HCT116 (cell line): ENCODE data around the gene NPW. TPM values are rescaled to one million over a fixed set of nuclear protein-coding genes. Genes with fewer than 3 reads are reported as not detected.

Source experiments
- ATAC-seq: fragments of 200-7000 bp; cut with Tn5 transposase; 2 replicates; pipeline ENCODE4 v1.9.1; 2020; ENCODE audit warnings: mild to moderate bottlenecking, moderate library complexity
- BruUV-seq: library from RNA; stranded (reverse); fragments of 400-500 nt; replicated peaks from 2 replicates; lab custom pipeline; 2021; lab: Mats Ljungman, UMichigan
- CTCF ChIA-PET: fragments of 300-600 bp; sonication (Branson Sonifier 250); formaldehyde crosslinking; loops from one replicate; lab custom pipeline; 2021; ENCODE audit warnings: antibody characterized with exemption; lab: Charles Lee
- POLR2A ChIA-PET: fragments of 300-600, 350-600 bp; sonication (Branson Sonifier 250); formaldehyde crosslinking; loops from one replicate; lab custom pipeline; 2021; ENCODE audit warnings: antibody characterized with exemption; lab: Charles Lee
- RAD21 ChIA-PET, 2 experiments: fragments of 300-600 bp; sonication (Branson Sonifier 250); formaldehyde crosslinking; loops; one replicate each; lab custom pipeline; 2023; ENCODE audit warnings: low total read pairs in 2 of 2; ENCODE audit not compliant: uncharacterized antibody in 2 of 2, unreplicated experiment in 2 of 2, low non-redundant PET in 1 of 2; lab: Charles Lee
- DNase-seq: peaks from one replicate; pipeline ENCODE4 v3.0.0-alpha.2; 2010; ENCODE audit warnings: low read depth, low spot score
- H2AFZ ChIP-seq: fragments of 200-600 bp; shearing (Covaris generic), sonication (generic); 2 replicates; pipeline ENCODE4 v1.6.1; 2017; ENCODE audit warnings: low read depth, mixed run types, mixed read lengths, antibody characterized with exemption, low read length; ENCODE audit not compliant: poor library complexity, severe bottlenecking
- H3K27ac ChIP-seq: 2 replicates; pipeline ENCODE4 v1.5.1; 2012; ENCODE audit warnings: low read depth, low read length
- H3K27me3 ChIP-seq: fragments of 200-600 bp; sonication (generic); 2 replicates; pipeline ENCODE4 v1.6.1; 2016; ENCODE audit warnings: mixed run types, low read length, mixed read lengths; ENCODE audit not compliant: insufficient read depth
- H3K36me3 ChIP-seq, 2 experiments: fragments of 200-500 bp in 1 of 2; fragments of 200-600 bp in 1 of 2; sonication (Bioruptor generic) in 1 of 2; sonication (generic) in 1 of 2; 2 replicates each; pipeline versions ENCODE4 v1.5.1 to v1.6.1; 2014 to 2016; ENCODE audit warnings: low read length in 2 of 2, inconsistent platforms in 1 of 2, mixed read lengths in 1 of 2, mixed run types in 1 of 2; ENCODE audit not compliant: insufficient read depth in 2 of 2, control insufficient read depth in 1 of 2
- H3K4me1 ChIP-seq, 2 experiments: fragments of 200-600 bp in 1 of 2; sonication (generic) in 1 of 2; 2 replicates each; pipeline versions ENCODE4 v1.5.1 to v1.6.1; 2012 to 2017; ENCODE audit warnings: low read length in 2 of 2, inconsistent platforms in 1 of 2, mild to moderate bottlenecking in 1 of 2, mixed read lengths in 1 of 2, mixed run types in 1 of 2, moderate library complexity in 1 of 2; ENCODE audit not compliant: insufficient read depth in 2 of 2, control insufficient read depth in 1 of 2
- H3K4me2 ChIP-seq: fragments of 200-600 bp; sonication (generic); 2 replicates; pipeline ENCODE4 v1.6.1; 2017; ENCODE audit warnings: mixed run types, low read length, mixed read lengths
- H3K4me3 ChIP-seq, 2 experiments: fragments of 200-600 bp in 1 of 2; sonication (generic) in 1 of 2; replicated peaks in 1 of 2; 2 replicates each; pipeline ENCODE4 v1.5.1; 2011 to 2016; ENCODE audit warnings: low read length in 2 of 2, control low read depth in 1 of 2, low read depth in 1 of 2, mild to moderate bottlenecking in 1 of 2, mixed read lengths in 1 of 2, mixed run types in 1 of 2
- H3K79me2 ChIP-seq: fragments of 200-600 bp; sonication (generic); 2 replicates; pipeline ENCODE4 v1.6.1; 2017; ENCODE audit warnings: mild to moderate bottlenecking, mixed run types, low read length, moderate library complexity, mixed read lengths; ENCODE audit not compliant: insufficient read depth
- H3K9ac ChIP-seq: fragments of 200-600 bp; sonication (generic); 2 replicates; pipeline ENCODE4 v1.6.1; 2016; ENCODE audit warnings: low read length, mixed read lengths
- H3K9me2 ChIP-seq: fragments of 200-600 bp; sonication (generic), shearing (Covaris generic); 2 replicates; pipeline ENCODE4 v1.6.1; 2017; ENCODE audit warnings: mixed run types, mild to moderate bottlenecking, moderate library complexity; ENCODE audit not compliant: insufficient read depth
- H3K9me3 ChIP-seq, 2 experiments: fragments of 200-500 bp in 1 of 2; fragments of 200-600 bp in 1 of 2; sonication (Bioruptor generic) in 1 of 2; sonication (generic) in 1 of 2; 2 replicates each; pipeline ENCODE4 v1.6.1; 2014 to 2017; ENCODE audit warnings: low read length in 2 of 2, mixed read lengths in 2 of 2, inconsistent platforms in 1 of 2, low read depth in 1 of 2, mild to moderate bottlenecking in 1 of 2, mixed run types in 1 of 2, moderate library complexity in 1 of 2; ENCODE audit not compliant: control insufficient read depth in 1 of 2, insufficient read depth in 1 of 2
- H4K20me1 ChIP-seq: fragments of 200-600 bp; sonication (generic), shearing (Covaris generic); 2 replicates; pipeline ENCODE4 v1.6.1; 2017; ENCODE audit warnings: mixed run types, mild to moderate bottlenecking, moderate library complexity; ENCODE audit not compliant: insufficient read depth
- CEBPB ChIP-seq: IDR thresholded peaks from 2 replicates; pipeline ENCODE4 v1.6.1; 2012; ENCODE audit warnings: low read depth
- EGR1 ChIP-seq: IDR thresholded peaks from 2 replicates; pipeline ENCODE4 v1.6.1; 2012; ENCODE audit warnings: low read depth
- POLR2AphosphoS5 ChIP-seq: IDR thresholded peaks from 2 replicates; pipeline ENCODE4 v1.6.1; 2011; ENCODE audit warnings: mild to moderate bottlenecking, low read depth, low read length, moderate library complexity
- SIN3A ChIP-seq: IDR thresholded peaks from 2 replicates; pipeline ENCODE4 v1.6.1; 2012; ENCODE audit warnings: low read depth
- SRF ChIP-seq: IDR thresholded peaks from 2 replicates; pipeline ENCODE4 v1.6.1; 2012; ENCODE audit warnings: low read depth
- ZFX ChIP-seq: fragments of 450-650 bp; IDR thresholded peaks from 2 replicates; pipeline ENCODE4 v1.6.1; 2017
- intact Hi-C: fragments of 100-400 bp; cut with micrococcal nuclease; formaldehyde crosslinking; loops from 2 replicates; pipeline ENCODE4 v1.10.0; 2022
- total RNA-seq: library from RNA; stranded (reverse); gene quantifications from one replicate; pipeline ENCODE4 v1.2.1, GENCODE V29; 2021; ENCODE audit not compliant: unreplicated experiment
- TF ChIP-seq, protein P1 (sequence below): IDR thresholded peaks from 2 replicates; pipeline ENCODE4 v1.6.1; 2011; ENCODE audit warnings: mild to moderate bottlenecking, low read length, moderate library complexity; ENCODE audit not compliant: insufficient replicate concordance; ENCODE audit errors: extremely low read depth
- TF ChIP-seq, protein P2 (sequence below), 3 experiments: fragments of 200-600 bp in 1 of 3; sonication (generic) in 1 of 3; IDR thresholded peaks in 2 of 3; conservative IDR thresholded peaks in 1 of 3; 2 replicates each; pipeline ENCODE4 v1.5.1; 2012 to 2017; ENCODE audit warnings: low read depth in 2 of 3, low read length in 2 of 3, antibody characterized with exemption in 1 of 3, borderline replicate concordance in 1 of 3, control low read depth in 1 of 3, mild to moderate bottlenecking in 1 of 3, mixed read lengths in 1 of 3, mixed run types in 1 of 3, moderate library complexity in 1 of 3; ENCODE audit not compliant: insufficient read depth in 1 of 3
- TF ChIP-seq, protein P3 (sequence below): IDR thresholded peaks from 2 replicates; pipeline ENCODE4 v1.6.1; 2012

Gene NPW
- total RNA-seq, 1 experiment from 2014 or later, result 226 TPM

DNA sequence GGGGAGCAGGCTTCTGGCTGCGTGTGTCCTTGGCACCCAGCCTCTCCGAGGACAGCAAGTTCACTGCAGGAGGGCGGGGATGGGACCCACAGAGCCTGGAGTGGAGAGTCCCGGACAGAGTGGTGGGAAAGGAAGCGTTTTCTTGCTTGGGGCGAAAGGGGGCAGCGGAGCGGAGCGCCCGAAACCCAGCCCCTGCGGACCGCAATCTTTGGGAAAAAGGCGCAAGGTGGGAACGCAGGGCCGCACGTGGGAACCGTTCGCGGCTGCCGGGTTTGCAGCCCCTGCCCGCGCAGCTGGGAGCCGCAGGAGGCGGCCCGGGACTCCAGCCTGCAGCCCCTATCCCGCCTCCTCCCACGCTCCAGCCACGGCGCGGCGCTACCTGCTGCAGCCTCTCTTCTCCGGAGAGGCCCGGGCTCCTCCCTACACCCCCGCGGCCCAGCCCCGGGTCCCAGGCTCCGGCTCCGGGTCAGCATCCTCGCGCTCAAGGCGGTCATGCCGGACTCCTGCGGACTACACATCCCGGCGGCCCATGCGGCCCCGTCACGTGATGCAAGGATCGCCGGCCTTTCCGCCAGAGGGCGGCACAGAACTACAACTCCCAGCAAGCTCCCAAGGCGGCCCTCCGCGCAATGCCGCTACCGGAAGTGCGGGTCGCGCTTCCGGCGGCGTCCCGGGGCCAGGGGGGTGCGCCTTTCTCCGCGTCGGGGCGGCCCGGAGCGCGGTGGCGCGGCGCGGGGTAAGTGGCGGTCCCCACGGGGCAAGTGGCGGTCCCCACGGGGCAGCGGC is 27.9 kb downstream of the NPW start, which contains the start of the genes NTHL1 and TSC2 (continued):
- TF ChIP-seq, protein P1, sequence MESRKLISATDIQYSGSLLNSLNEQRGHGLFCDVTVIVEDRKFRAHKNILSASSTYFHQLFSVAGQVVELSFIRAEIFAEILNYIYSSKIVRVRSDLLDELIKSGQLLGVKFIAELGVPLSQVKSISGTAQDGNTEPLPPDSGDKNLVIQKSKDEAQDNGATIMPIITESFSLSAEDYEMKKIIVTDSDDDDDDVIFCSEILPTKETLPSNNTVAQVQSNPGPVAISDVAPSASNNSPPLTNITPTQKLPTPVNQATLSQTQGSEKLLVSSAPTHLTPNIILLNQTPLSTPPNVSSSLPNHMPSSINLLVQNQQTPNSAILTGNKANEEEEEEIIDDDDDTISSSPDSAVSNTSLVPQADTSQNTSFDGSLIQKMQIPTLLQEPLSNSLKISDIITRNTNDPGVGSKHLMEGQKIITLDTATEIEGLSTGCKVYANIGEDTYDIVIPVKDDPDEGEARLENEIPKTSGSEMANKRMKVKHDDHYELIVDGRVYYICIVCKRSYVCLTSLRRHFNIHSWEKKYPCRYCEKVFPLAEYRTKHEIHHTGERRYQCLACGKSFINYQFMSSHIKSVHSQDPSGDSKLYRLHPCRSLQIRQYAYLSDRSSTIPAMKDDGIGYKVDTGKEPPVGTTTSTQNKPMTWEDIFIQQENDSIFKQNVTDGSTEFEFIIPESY, result no peak

DNA sequence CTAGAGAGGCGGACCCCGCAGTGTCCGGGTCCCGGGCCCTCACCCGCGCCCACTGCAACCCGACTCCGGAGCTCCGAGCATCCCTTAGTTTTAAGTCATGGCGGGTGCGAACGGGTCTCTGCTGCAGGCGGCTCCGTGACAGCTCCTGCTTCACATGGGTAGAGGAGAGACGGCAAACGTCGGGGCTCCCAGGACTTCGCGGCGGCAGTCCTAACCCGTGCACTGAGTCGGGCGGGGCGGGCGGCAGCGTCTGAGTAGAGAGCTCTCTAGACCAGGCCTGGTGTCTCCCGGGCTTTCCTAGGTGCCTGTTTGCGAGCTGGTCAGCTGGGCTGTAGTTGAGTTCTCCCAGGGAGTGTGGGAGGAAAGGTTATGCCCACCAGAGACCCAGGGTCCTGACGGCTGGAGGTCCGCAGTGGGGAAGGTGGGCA is 28.5 kb downstream of the NPW start:
- Histone ChIP-seq H3K79me2 (peaks cover 11% of the 10 kb centered on the region; the same call in 1 of the 2 replicates), H3K4me2 (peak overlapping the region; percentile 82), H3K27me3 (no peaks in the 10 kb centered on the region), H4K20me1 (no peaks in the 10 kb centered on the region), H2AFZ (no peak overlapping the region), H3K27ac (peak overlapping the region; percentile 55; the same call in 1 of the 2 replicates), H3K36me3 (peaks cover 0 to 3% of the 10 kb centered on the region in 2 experiments; a peak in 2 of 4 replicates), H3K4me3 (peak overlapping the region; percentile 64 to 88), H3K9ac (peak overlapping the region; percentile 77), H3K9me2 (no peaks in the 10 kb centered on the region), H3K4me1 (peaks cover 6 to 31% of the 10 kb centered on the region in 2 experiments; a peak in 3 of 4 replicates), H3K9me3 (no peaks in the 10 kb centered on the region)
- intact Hi-C loops, result loop anchor here (5.0 kb wide), 1 partner anchor 94 kb away; no protein-coding TSS in a partner anchor
- ATAC-seq (peak; percentile 17), DNase-seq (no peak)
- TF ChIP-seq SIN3A (no peak), ZFX (peak; percentile 36; the same call in 1 of the 2 replicates), CEBPB (no peak), POLR2AphosphoS5 (no peak), SRF (no peak), EGR1 (no peak)
- TF ChIP-seq, protein P2, sequence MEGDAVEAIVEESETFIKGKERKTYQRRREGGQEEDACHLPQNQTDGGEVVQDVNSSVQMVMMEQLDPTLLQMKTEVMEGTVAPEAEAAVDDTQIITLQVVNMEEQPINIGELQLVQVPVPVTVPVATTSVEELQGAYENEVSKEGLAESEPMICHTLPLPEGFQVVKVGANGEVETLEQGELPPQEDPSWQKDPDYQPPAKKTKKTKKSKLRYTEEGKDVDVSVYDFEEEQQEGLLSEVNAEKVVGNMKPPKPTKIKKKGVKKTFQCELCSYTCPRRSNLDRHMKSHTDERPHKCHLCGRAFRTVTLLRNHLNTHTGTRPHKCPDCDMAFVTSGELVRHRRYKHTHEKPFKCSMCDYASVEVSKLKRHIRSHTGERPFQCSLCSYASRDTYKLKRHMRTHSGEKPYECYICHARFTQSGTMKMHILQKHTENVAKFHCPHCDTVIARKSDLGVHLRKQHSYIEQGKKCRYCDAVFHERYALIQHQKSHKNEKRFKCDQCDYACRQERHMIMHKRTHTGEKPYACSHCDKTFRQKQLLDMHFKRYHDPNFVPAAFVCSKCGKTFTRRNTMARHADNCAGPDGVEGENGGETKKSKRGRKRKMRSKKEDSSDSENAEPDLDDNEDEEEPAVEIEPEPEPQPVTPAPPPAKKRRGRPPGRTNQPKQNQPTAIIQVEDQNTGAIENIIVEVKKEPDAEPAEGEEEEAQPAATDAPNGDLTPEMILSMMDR (IDR thresholded peaks at IDR 0.05 in 2 of 3, conservative IDR thresholded peaks at IDR 0.05 in 1 of 3; ENCODE audit: borderline replicate concordance in 1 of 3, insufficient read depth in 1 of 3, low read depth in 2 of 3, low read length in 2 of 3), result no peak
- TF ChIP-seq, protein P3, sequence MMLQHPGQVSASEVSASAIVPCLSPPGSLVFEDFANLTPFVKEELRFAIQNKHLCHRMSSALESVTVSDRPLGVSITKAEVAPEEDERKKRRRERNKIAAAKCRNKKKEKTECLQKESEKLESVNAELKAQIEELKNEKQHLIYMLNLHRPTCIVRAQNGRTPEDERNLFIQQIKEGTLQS, result no peak
- POLR2A ChIA-PET, result interaction anchor here (1.0 to 1.7 kb wide), 3 partner anchors 103 to 203 kb away, joined by 4 to 6 read pairs (median 4); partner anchors contain the start of genes ECI1 and TRAF7
- no TSS peak for BruUV-seq
- RAD21 ChIA-PET, result no interaction called here
- CTCF ChIA-PET, result interaction anchor here (0.8 to 1.8 kb wide), 5 partner anchors 8 to 92 kb away, joined by 3 to 12 read pairs (median 4); no protein-coding TSS in a partner anchor
